Left ventricle myocardium inferior (tissue), 1 donor: Measurements from ENCODE around the gene PLEKHD1. TPM values are rescaled to one million over a fixed set of nuclear protein-coding genes. Genes with fewer than 3 reads are reported as not detected.
"Not testable (repeated sequence)": the region's sequence is repeated elsewhere in the genome, so short reads cannot be mapped to it uniquely, and the experiment has no call there.

ENCODE experiments used
- DNase-seq: peaks from one replicate; pipeline ENCODE4 v3.0.0-alpha.2; 2020
- H3K27ac ChIP-seq: fragments of 200-600 bp; replicated peaks from 2 replicates; pipeline ENCODE4 v1.8.0; 2021
- H3K27me3 ChIP-seq: fragments of 200-600 bp; 2 replicates; pipeline ENCODE4 v1.8.0; 2021; ENCODE audit warnings: low read depth
- H3K36me3 ChIP-seq: fragments of 200-600 bp; 2 replicates; pipeline ENCODE4 v1.8.0; 2021
- H3K4me1 ChIP-seq: fragments of 200-600 bp; 2 replicates; pipeline ENCODE4 v1.8.0; 2021
- H3K4me3 ChIP-seq: fragments of 200-600 bp; 2 replicates; pipeline ENCODE4 v1.8.0; 2021; ENCODE audit warnings: mild to moderate bottlenecking, moderate library complexity
- H3K9me3 ChIP-seq: fragments of 200-600 bp; replicated peaks from 2 replicates; pipeline ENCODE4 v1.8.0; 2021
- CTCF ChIP-seq: fragments of 200-600 bp; IDR thresholded peaks from 2 replicates; pipeline ENCODE4 v1.8.0; 2021; ENCODE audit warnings: antibody characterized with exemption, mild to moderate bottlenecking, borderline replicate concordance
- intact Hi-C: fragments of 100-400 bp; cut with micrococcal nuclease; formaldehyde crosslinking; loops from one replicate; pipeline ENCODE4 v1.11.0; 2022
- total RNA-seq: library from RNA; stranded (reverse); fragmentation: NEBNext Ultra II Directional; extraction: Animal tissue kit (Norgen Biotek cat#: 25700); gene quantifications from one replicate; pipeline ENCODE4 v1.2.1, GENCODE V29; 2021
- donor health status: DM: no; HTN: yes; CAD: no; lungs with severe emphysema.

The PLEKHD1 gene
- total RNA-seq, 1 donor from 2014 or later = 0.14 TPM

- no peak for DNase-seq
- Histone ChIP-seq H3K4me3 (no peak overlapping the region), H3K9me3 (no peaks in the 10 kb centered on the region), H3K27me3 (peaks cover 4% of the 10 kb centered on the region), H3K27ac (no peak overlapping the region), H3K4me1 (no peaks in the 10 kb centered on the region), H3K36me3 (no peaks in the 10 kb centered on the region)
- intact Hi-C loops = no loop called here
- no peak for TF ChIP-seq CTCF
Measured at GRCh38 chr14:69493791-69494190, 9.3 kb downstream of the PLEKHD1 start.

- Histone ChIP-seq H3K4me3 (no peak overlapping the region), H3K27me3 (peaks cover 4% of the 10 kb centered on the region), H3K9me3 (no peaks in the 10 kb centered on the region), H3K36me3 (no peaks in the 10 kb centered on the region), H3K4me1 (no peaks in the 10 kb centered on the region), H3K27ac (no peak overlapping the region)
- no peak for DNase-seq
- TF ChIP-seq CTCF = no peak
- intact Hi-C loops = no loop called here
Measured at GRCh38 chr14:69495341-69495921, 10.9 kb downstream of the PLEKHD1 start.

GRCh38 chr14:69497866-69498265, 13.3 kb downstream of the PLEKHD1 start:
- H3K4me1 ChIP-seq = peaks cover 15% of the 10 kb centered on the region
- H3K27me3 ChIP-seq, H3K36me3 ChIP-seq, H3K9me3 ChIP-seq, H3K4me3 ChIP-seq, H3K27ac ChIP-seq, intact Hi-C loops, DNase-seq: not testable (repeated sequence)

- intact Hi-C loops, H3K4me3 ChIP-seq, H3K36me3 ChIP-seq, H3K9me3 ChIP-seq, H3K27ac ChIP-seq, H3K27me3 ChIP-seq, DNase-seq: not testable (repeated sequence)
- peaks cover 15% of the 10 kb centered on the region for H3K4me1 ChIP-seq
Measured at GRCh38 chr14:69498286-69498685, 13.8 kb downstream of the PLEKHD1 start.

GRCh38 chr14:69499436-69499835, 14.9 kb downstream of the PLEKHD1 start:
- DNase-seq = no peak
- peaks cover 4% of the 10 kb centered on the region for H3K27me3 ChIP-seq
- intact Hi-C loops = no loop called here

GRCh38 chr14:69500096-69500495, 15.6 kb downstream of the PLEKHD1 start:
- Histone ChIP-seq H3K27ac (no peak overlapping the region), H3K4me1 (peaks cover 15% of the 10 kb centered on the region), H3K27me3 (peaks cover 4% of the 10 kb centered on the region), H3K4me3 (no peak overlapping the region), H3K36me3 (no peaks in the 10 kb centered on the region), H3K9me3 (no peaks in the 10 kb centered on the region)
- intact Hi-C loops = no loop called here
- no peak for TF ChIP-seq CTCF
- no peak for DNase-seq

More at GRCh38 chr14:69499436-69499835, 14.9 kb downstream of the PLEKHD1 start:
- Histone ChIP-seq H3K4me1 (peaks cover 15% of the 10 kb centered on the region), H3K4me3 (no peak overlapping the region), H3K9me3 (no peaks in the 10 kb centered on the region), H3K27ac (no peak overlapping the region), H3K36me3 (no peaks in the 10 kb centered on the region)
- no peak for TF ChIP-seq CTCF
